Measurements from ENCODE around the gene GRIN2C. TPM values are rescaled to one million over a fixed set of nuclear protein-coding genes. Genes with fewer than 3 reads are reported as not detected.

GRIN2C gene
- total RNA-seq, 1 donor from 2014 or later: 0.02 TPM

- Mint-ChIP-seq H3K36me3 (ENCODE audit: low read depth) (no peaks in the 10 kb centered on the region), H3K27me3 (ENCODE audit: low read depth) (no peaks in the 10 kb centered on the region), H3K4me1 (peaks cover 20% of the 10 kb centered on the region), H3K4me3 (no peak overlapping the region), H3K9me3 (no peaks in the 10 kb centered on the region), H3K27ac (ENCODE audit: unreplicated experiment) (no peak overlapping the region)
- DNase-seq (ENCODE audit: low read depth, low spot score): no peak
- TF ChIP-seq CTCF (conservative IDR thresholded peaks at IDR 0.05): no peak
Measured at GRCh38 chr17:74808714-74809430, 50.8 kb downstream of the GRIN2C start.

GRCh38 chr17:74807925-74808324 is 51.8 kb downstream of the GRIN2C start:
- no peak for TF ChIP-seq CTCF (conservative IDR thresholded peaks at IDR 0.05)
- H3K4me1 Mint-ChIP-seq: peaks cover 16% of the 10 kb centered on the region
- no peaks in the 10 kb centered on the region for H3K27me3 Mint-ChIP-seq (ENCODE audit: low read depth)
- no peak overlapping the region for H3K27ac Mint-ChIP-seq (ENCODE audit: unreplicated experiment)
- no peak for DNase-seq (ENCODE audit: low read depth, low spot score)
- no peaks in the 10 kb centered on the region for H3K9me3 Mint-ChIP-seq
- H3K4me3 Mint-ChIP-seq: no peak overlapping the region
- no peaks in the 10 kb centered on the region for H3K36me3 Mint-ChIP-seq (ENCODE audit: low read depth)

GRCh38 chr17:74807441-74807840 is 52.2 kb downstream of the GRIN2C start:
- H3K36me3 Mint-ChIP-seq (ENCODE audit: low read depth): no peaks in the 10 kb centered on the region
- DNase-seq (ENCODE audit: low read depth, low spot score): no peak
- H3K4me3 Mint-ChIP-seq: no peak overlapping the region
- no peaks in the 10 kb centered on the region for H3K9me3 Mint-ChIP-seq
- no peak for TF ChIP-seq CTCF (conservative IDR thresholded peaks at IDR 0.05)
- H3K27me3 Mint-ChIP-seq (ENCODE audit: low read depth): no peaks in the 10 kb centered on the region
- peak overlapping the region; percentile 27 for H3K27ac Mint-ChIP-seq (ENCODE audit: unreplicated experiment)
- peaks cover 11% of the 10 kb centered on the region for H3K4me1 Mint-ChIP-seq

GRCh38 chr17:74806334-74806733 is 53.4 kb downstream of the GRIN2C start:
- H3K4me1 Mint-ChIP-seq: peaks cover 6% of the 10 kb centered on the region
- no peaks in the 10 kb centered on the region for H3K36me3 Mint-ChIP-seq (ENCODE audit: low read depth)
- no peaks in the 10 kb centered on the region for H3K27me3 Mint-ChIP-seq (ENCODE audit: low read depth)
- no peak for TF ChIP-seq CTCF (conservative IDR thresholded peaks at IDR 0.05)
- no peak overlapping the region for H3K27ac Mint-ChIP-seq (ENCODE audit: unreplicated experiment)
- DNase-seq (ENCODE audit: low read depth, low spot score): no peak
- H3K9me3 Mint-ChIP-seq: no peaks in the 10 kb centered on the region
- H3K4me3 Mint-ChIP-seq: no peak overlapping the region

- Mint-ChIP-seq H3K27me3 (ENCODE audit: low read depth) (no peaks in the 10 kb centered on the region), H3K4me3 (no peak overlapping the region), H3K4me1 (peaks cover under 1% of the 10 kb centered on the region), H3K27ac (ENCODE audit: unreplicated experiment) (no peak overlapping the region), H3K9me3 (no peaks in the 10 kb centered on the region), H3K36me3 (ENCODE audit: low read depth) (no peaks in the 10 kb centered on the region)
- no peak for DNase-seq (ENCODE audit: low read depth, low spot score)
- no peak for TF ChIP-seq CTCF (conservative IDR thresholded peaks at IDR 0.05)
Measured at GRCh38 chr17:74805591-74805991, 54.1 kb downstream of the GRIN2C start.
